PC-9 (cell line): Measurements from ENCODE around the gene MYO1B. TPM values are rescaled to one million over a fixed set of nuclear protein-coding genes. Genes with fewer than 3 reads are reported as not detected.
A peak's percentile ranks its signal among the peaks of the same experiment; 100 is the strongest.

Experiments
- BruUV-seq: library from RNA; stranded (reverse); fragments of 400-500 nt; replicated peaks from 2 replicates; lab custom pipeline; 2021; lab: Mats Ljungman, UMichigan
- CTCF ChIA-PET: fragments of 300-600 bp; sonication (Branson Sonifier 250); formaldehyde crosslinking; loops from one replicate; lab custom pipeline; 2022; ENCODE audit warnings: antibody characterized with exemption; lab: Charles Lee
- POLR2A ChIA-PET: fragments of 300-600 bp; sonication (Branson Sonifier 250); formaldehyde crosslinking; loops from one replicate; lab custom pipeline; 2022; ENCODE audit warnings: antibody characterized with exemption; ENCODE audit not compliant: unreplicated experiment; lab: Charles Lee
- DNase-seq, 2 experiments: peaks; one replicate each; pipeline versions ENCODE4 v3.0.0 to v3.0.0-alpha.2; 2015 to 2022; ENCODE audit warnings: mixed read lengths in 1 of 2
- H2AFZ ChIP-seq: fragments of 200-600 bp; sonication (generic); 2 replicates; pipeline ENCODE4 v1.8.1; 2017; ENCODE audit warnings: antibody characterized with exemption
- H3F3A ChIP-seq: fragments of 200-600 bp; sonication (generic); 2 replicates; pipeline ENCODE4 v1.8.1; 2017; ENCODE audit warnings: antibody characterized with exemption, mild to moderate bottlenecking, low read depth; ENCODE audit not compliant: insufficient read depth
- H3K27ac ChIP-seq: fragments of 200-600 bp; sonication (generic); 2 replicates; pipeline ENCODE4 v1.6.1; 2016; ENCODE audit warnings: mixed run types
- H3K27me3 ChIP-seq: fragments of 200-600 bp; sonication (generic); 2 replicates; pipeline ENCODE4 v1.6.1; 2016; ENCODE audit warnings: low read depth, mixed run types; ENCODE audit not compliant: insufficient read depth
- H3K36me3 ChIP-seq: fragments of 200-600 bp; sonication (generic); 2 replicates; pipeline ENCODE4 v1.6.1; 2016; ENCODE audit warnings: low read depth, mixed run types
- H3K4me1 ChIP-seq: fragments of 200-600 bp; sonication (generic); replicated peaks from 2 replicates; pipeline ENCODE4 v1.6.1; 2016; ENCODE audit warnings: mixed run types; ENCODE audit not compliant: insufficient read depth
- H3K4me2 ChIP-seq: fragments of 200-600 bp; sonication (generic); 2 replicates; pipeline ENCODE4 v1.6.1; 2017; ENCODE audit warnings: mixed run types
- H3K4me3 ChIP-seq: fragments of 200-600 bp; sonication (generic); 2 replicates; pipeline ENCODE4 v1.6.1; 2016; ENCODE audit warnings: mixed run types
- H3K79me2 ChIP-seq: fragments of 200-600 bp; sonication (generic); 2 replicates; pipeline ENCODE4 v1.6.1; 2017; ENCODE audit warnings: low read depth, mixed run types
- H3K9me2 ChIP-seq: fragments of 200-600 bp; sonication (generic); 2 replicates; pipeline ENCODE4 v1.8.1; 2017; ENCODE audit warnings: mild to moderate bottlenecking; ENCODE audit not compliant: insufficient read depth
- H3K9me3 ChIP-seq: fragments of 200-600 bp; sonication (generic); 2 replicates; pipeline ENCODE4 v1.8.1; 2016; ENCODE audit warnings: low read depth; ENCODE audit not compliant: insufficient read depth
- H4K20me1 ChIP-seq: fragments of 200-600 bp; sonication (generic); 2 replicates; pipeline ENCODE4 v1.8.1; 2017; ENCODE audit not compliant: insufficient read depth
- EZH2 ChIP-seq: fragments of 200-600 bp; sonication (generic); IDR thresholded peaks from 2 replicates; pipeline ENCODE4 v1.8.0; 2017; ENCODE audit warnings: antibody characterized with exemption, low read depth
- intact Hi-C: fragments of 100-400 bp; cut with micrococcal nuclease; formaldehyde crosslinking; loops from one replicate; pipeline ENCODE4 v1.10.0; 2022; ENCODE audit not compliant: unreplicated experiment
- total RNA-seq: library from RNA; stranded (reverse); gene quantifications from 2 replicates; pipeline ENCODE4 v1.2.3, GENCODE V29; 2021
- TF ChIP-seq, protein P1 (sequence below): fragments of 200-600 bp; sonication (generic); conservative IDR thresholded peaks from 2 replicates; pipeline ENCODE4 v1.6.1; 2017; ENCODE audit warnings: mixed run types, antibody characterized with exemption, mild to moderate bottlenecking, moderate library complexity

MYO1B gene
- total RNA-seq, 1 experiment from 2014 or later, result 55.0 TPM

DNA sequence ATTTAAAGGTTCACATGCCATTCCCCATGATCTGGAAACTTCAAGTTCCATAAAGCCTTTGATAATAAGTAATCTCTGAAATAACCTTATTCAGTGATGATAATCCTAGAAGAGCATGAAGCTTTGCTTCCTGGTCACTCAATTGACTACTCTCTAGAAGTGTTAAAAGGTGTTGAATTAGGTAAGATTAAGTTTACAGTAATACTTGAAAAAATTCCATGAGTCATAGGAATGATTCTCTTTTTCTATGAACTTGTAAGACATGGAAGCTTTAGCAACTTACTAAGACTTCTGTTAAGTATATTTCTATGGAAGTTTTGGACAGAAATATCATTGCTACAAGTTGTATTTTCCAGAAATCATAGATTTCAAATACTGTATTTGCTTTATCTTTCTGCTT lies 100.6 kb downstream of the MYO1B start:
- TF ChIP-seq EZH2, result no peak
- TF ChIP-seq, protein P1, sequence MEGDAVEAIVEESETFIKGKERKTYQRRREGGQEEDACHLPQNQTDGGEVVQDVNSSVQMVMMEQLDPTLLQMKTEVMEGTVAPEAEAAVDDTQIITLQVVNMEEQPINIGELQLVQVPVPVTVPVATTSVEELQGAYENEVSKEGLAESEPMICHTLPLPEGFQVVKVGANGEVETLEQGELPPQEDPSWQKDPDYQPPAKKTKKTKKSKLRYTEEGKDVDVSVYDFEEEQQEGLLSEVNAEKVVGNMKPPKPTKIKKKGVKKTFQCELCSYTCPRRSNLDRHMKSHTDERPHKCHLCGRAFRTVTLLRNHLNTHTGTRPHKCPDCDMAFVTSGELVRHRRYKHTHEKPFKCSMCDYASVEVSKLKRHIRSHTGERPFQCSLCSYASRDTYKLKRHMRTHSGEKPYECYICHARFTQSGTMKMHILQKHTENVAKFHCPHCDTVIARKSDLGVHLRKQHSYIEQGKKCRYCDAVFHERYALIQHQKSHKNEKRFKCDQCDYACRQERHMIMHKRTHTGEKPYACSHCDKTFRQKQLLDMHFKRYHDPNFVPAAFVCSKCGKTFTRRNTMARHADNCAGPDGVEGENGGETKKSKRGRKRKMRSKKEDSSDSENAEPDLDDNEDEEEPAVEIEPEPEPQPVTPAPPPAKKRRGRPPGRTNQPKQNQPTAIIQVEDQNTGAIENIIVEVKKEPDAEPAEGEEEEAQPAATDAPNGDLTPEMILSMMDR, result no peak
- intact Hi-C loops, result no loop called here
- BruUV-seq, result no TSS peak
- POLR2A ChIA-PET, result interaction anchor here (0.6 to 0.7 kb wide), 2 partner anchors 27 to 711 kb away, joined by 5 to 7 read pairs; no protein-coding TSS in a partner anchor
- CTCF ChIA-PET, result no interaction called here
- Histone ChIP-seq H4K20me1 (no peaks in the 10 kb centered on the region), H3K4me3 (no peak overlapping the region), H3K36me3 (no peaks in the 10 kb centered on the region), H3K27ac (no peak overlapping the region), H3K4me2 (no peak overlapping the region), H2AFZ (no peak overlapping the region), H3F3A (peaks cover 5% of the 10 kb centered on the region; the same call in 1 of the 2 replicates), H3K9me3 (no peaks in the 10 kb centered on the region), H3K9me2 (no peaks in the 10 kb centered on the region; the same call in 1 of the 2 replicates), H3K27me3 (no peaks in the 10 kb centered on the region), H3K79me2 (no peaks in the 10 kb centered on the region), H3K4me1 (peaks cover 12% of the 10 kb centered on the region)
- peak in 1 of 2 experiments; percentile 72 for DNase-seq

- no TSS peak for BruUV-seq
- Histone ChIP-seq H3K9me2 (no peaks in the 10 kb centered on the region; the same call in 1 of the 2 replicates), H3K36me3 (no peaks in the 10 kb centered on the region), H3F3A (peaks cover 5% of the 10 kb centered on the region; the same call in 1 of the 2 replicates), H3K27ac (no peak overlapping the region), H3K4me1 (peaks cover 12% of the 10 kb centered on the region), H3K4me3 (no peak overlapping the region), H3K4me2 (no peak overlapping the region), H4K20me1 (no peaks in the 10 kb centered on the region), H2AFZ (no peak overlapping the region), H3K9me3 (no peaks in the 10 kb centered on the region), H3K27me3 (no peaks in the 10 kb centered on the region), H3K79me2 (no peaks in the 10 kb centered on the region)
- CTCF ChIA-PET, result no interaction called here
- POLR2A ChIA-PET, result no interaction called here
- intact Hi-C loops, result no loop called here
- no peak for DNase-seq
- TF ChIP-seq, protein P1, result no peak
- no peak for TF ChIP-seq EZH2
Measured at GRCh38 chr2:191347154-191347553, 102.0 kb downstream of the MYO1B start.

DNA sequence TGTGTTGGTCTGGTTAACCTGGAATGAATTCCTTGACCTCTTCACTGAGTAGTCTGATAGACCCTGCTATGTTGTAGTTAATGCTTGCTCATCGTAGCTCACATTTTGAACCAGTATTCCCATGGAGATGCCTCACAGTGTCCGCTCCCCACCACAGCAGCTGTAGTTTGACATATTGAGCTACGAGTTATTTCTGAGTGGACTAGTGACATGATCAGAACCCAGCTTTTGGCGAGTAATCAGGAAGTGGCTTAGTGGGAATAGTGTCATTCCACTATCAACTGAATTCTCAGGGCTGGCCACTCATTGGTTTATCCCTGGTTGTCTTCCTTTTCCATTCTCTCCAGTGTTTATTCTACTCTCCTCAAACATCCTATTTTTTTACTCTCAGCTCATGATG lies 102.7 kb downstream of the MYO1B start:
- Histone ChIP-seq H3F3A (peaks cover 5% of the 10 kb centered on the region; the same call in 1 of the 2 replicates), H2AFZ (no peak overlapping the region), H3K79me2 (no peaks in the 10 kb centered on the region), H3K4me2 (no peak overlapping the region), H4K20me1 (no peaks in the 10 kb centered on the region), H3K4me1 (peaks cover 12% of the 10 kb centered on the region), H3K9me3 (no peaks in the 10 kb centered on the region), H3K9me2 (no peaks in the 10 kb centered on the region; the same call in 1 of the 2 replicates), H3K4me3 (no peak overlapping the region), H3K36me3 (no peaks in the 10 kb centered on the region), H3K27me3 (no peaks in the 10 kb centered on the region), H3K27ac (no peak overlapping the region)
- DNase-seq, result no peak
- no peak for TF ChIP-seq EZH2
- TF ChIP-seq, protein P1, result no peak
- no TSS peak for BruUV-seq
- CTCF ChIA-PET, result no interaction called here
- POLR2A ChIA-PET, result no interaction called here
- intact Hi-C loops, result no loop called here
